HL-60 (cell line): ENCODE data around the gene GPR12.

Experiments
- DNase-seq, 2 experiments: peaks; one replicate each; pipeline ENCODE4 v3.0.0-alpha.2; 2010 to 2020; ENCODE audit warnings: low read depth in 1 of 2, low spot score in 1 of 2
- H3K27ac ChIP-seq: fragments of 250-450 bp; sonication (Bioruptor Pico); replicated peaks from 2 replicates; pipeline ENCODE4 v1.5.1; 2020; ENCODE audit warnings: mild to moderate bottlenecking, moderate library complexity
- H3K27me3 ChIP-seq: fragments of 250-450 bp; sonication (Bioruptor Pico); 2 replicates; pipeline ENCODE4 v1.5.1; 2021; ENCODE audit warnings: mild to moderate bottlenecking, moderate library complexity; ENCODE audit not compliant: insufficient read depth, poor library complexity, severe bottlenecking
- H3K4me3 ChIP-seq: replicated peaks from 2 replicates; pipeline ENCODE4 v1.5.1; 2011; ENCODE audit warnings: mild to moderate bottlenecking, control low read depth, low read length; ENCODE audit not compliant: insufficient read depth
- GABPA ChIP-seq: IDR thresholded peaks from 2 replicates; pipeline ENCODE4 v1.6.1; 2012; ENCODE audit warnings: low read depth
- POLR2AphosphoS5 ChIP-seq: IDR thresholded peaks from 2 replicates; pipeline ENCODE4 v1.6.1; 2012; ENCODE audit warnings: low read depth
- SPI1 ChIP-seq: IDR thresholded peaks from 2 replicates; pipeline ENCODE4 v1.6.1; 2012; ENCODE audit warnings: low read depth, mild to moderate bottlenecking, borderline replicate concordance
- TF ChIP-seq, protein P1 (sequence below): IDR thresholded peaks from 2 replicates; pipeline ENCODE4 v1.6.1; 2012; ENCODE audit warnings: low read depth; ENCODE audit not compliant: insufficient replicate concordance
- TF ChIP-seq, protein P2 (sequence below): IDR thresholded peaks from one replicate; pipeline ENCODE4 v1.5.1; 2011; ENCODE audit warnings: low read length, control low read depth, inconsistent platforms; ENCODE audit not compliant: insufficient read depth

The GPR12 gene

DNA sequence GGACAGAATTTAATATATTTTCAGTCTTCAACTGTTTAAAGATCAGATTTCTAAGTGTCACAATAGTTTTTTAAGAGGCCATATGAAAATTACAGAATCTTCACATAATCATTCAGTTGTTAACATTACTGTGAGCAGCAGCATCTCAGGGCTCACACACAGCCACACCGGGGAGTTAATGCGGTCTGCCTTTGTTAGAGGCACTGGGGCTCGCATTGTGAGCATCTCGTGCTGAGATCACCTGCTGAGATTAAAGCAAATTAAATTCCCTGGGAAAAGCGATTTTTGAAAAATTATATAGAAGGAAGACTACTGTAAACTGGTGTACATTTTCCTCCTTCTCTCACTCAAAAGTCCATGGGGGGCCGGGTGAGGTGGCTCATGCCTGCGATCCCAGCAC is 16.6 kb downstream of the GPR12 start:
- no peak overlapping the region for H3K27ac ChIP-seq
- H3K4me3 ChIP-seq = no peak overlapping the region
- peaks cover 6% of the 10 kb centered on the region for H3K27me3 ChIP-seq
- DNase-seq = no peak
- TF ChIP-seq GABPA (no peak), POLR2AphosphoS5 (no peak), SPI1 (no peak)
- TF ChIP-seq, protein P1, sequence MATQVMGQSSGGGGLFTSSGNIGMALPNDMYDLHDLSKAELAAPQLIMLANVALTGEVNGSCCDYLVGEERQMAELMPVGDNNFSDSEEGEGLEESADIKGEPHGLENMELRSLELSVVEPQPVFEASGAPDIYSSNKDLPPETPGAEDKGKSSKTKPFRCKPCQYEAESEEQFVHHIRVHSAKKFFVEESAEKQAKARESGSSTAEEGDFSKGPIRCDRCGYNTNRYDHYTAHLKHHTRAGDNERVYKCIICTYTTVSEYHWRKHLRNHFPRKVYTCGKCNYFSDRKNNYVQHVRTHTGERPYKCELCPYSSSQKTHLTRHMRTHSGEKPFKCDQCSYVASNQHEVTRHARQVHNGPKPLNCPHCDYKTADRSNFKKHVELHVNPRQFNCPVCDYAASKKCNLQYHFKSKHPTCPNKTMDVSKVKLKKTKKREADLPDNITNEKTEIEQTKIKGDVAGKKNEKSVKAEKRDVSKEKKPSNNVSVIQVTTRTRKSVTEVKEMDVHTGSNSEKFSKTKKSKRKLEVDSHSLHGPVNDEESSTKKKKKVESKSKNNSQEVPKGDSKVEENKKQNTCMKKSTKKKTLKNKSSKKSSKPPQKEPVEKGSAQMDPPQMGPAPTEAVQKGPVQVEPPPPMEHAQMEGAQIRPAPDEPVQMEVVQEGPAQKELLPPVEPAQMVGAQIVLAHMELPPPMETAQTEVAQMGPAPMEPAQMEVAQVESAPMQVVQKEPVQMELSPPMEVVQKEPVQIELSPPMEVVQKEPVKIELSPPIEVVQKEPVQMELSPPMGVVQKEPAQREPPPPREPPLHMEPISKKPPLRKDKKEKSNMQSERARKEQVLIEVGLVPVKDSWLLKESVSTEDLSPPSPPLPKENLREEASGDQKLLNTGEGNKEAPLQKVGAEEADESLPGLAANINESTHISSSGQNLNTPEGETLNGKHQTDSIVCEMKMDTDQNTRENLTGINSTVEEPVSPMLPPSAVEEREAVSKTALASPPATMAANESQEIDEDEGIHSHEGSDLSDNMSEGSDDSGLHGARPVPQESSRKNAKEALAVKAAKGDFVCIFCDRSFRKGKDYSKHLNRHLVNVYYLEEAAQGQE = no peak
- TF ChIP-seq, protein P2, sequence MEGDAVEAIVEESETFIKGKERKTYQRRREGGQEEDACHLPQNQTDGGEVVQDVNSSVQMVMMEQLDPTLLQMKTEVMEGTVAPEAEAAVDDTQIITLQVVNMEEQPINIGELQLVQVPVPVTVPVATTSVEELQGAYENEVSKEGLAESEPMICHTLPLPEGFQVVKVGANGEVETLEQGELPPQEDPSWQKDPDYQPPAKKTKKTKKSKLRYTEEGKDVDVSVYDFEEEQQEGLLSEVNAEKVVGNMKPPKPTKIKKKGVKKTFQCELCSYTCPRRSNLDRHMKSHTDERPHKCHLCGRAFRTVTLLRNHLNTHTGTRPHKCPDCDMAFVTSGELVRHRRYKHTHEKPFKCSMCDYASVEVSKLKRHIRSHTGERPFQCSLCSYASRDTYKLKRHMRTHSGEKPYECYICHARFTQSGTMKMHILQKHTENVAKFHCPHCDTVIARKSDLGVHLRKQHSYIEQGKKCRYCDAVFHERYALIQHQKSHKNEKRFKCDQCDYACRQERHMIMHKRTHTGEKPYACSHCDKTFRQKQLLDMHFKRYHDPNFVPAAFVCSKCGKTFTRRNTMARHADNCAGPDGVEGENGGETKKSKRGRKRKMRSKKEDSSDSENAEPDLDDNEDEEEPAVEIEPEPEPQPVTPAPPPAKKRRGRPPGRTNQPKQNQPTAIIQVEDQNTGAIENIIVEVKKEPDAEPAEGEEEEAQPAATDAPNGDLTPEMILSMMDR = no peak

DNA sequence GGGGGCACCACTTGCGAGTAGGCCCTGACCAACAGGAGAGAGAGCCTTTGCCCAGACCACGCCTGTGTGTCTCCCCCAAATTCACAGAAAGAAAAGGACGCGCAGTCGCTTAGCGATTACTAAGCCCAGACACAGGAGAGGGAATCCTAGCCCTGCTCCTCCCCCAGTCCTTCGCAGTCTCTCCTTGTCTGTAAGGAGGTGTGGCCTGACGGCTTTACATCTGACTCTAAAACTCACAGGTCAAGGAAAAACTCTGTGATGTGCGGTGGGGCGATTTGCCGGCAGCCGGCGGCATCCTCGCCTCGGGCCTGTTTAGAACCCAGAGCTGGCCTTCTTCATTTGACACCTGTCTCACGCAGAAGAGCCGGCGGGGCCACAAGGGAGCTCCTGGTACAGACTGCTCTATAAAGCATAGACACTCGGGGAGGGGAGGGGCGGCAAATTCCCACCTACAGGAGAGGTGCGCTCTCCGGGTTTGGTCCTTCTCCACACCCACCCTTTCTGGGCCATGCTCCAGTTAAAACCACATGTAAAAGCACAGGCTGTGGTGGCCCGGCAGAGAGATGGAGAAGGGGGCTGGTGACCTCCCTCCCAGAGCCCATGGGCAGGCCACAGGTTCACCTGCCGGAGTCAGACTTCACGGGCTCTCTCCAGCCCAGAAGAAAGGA is 17.8 kb downstream of the GPR12 start:
- H3K27ac ChIP-seq = no peak overlapping the region
- DNase-seq = no peak
- no peak overlapping the region for H3K4me3 ChIP-seq
- H3K27me3 ChIP-seq = peaks cover 3% of the 10 kb centered on the region
- TF ChIP-seq, protein P1 = no peak
- TF ChIP-seq SPI1 (no peak), POLR2AphosphoS5 (no peak), GABPA (no peak)
- TF ChIP-seq, protein P2 = no peak

DNA sequence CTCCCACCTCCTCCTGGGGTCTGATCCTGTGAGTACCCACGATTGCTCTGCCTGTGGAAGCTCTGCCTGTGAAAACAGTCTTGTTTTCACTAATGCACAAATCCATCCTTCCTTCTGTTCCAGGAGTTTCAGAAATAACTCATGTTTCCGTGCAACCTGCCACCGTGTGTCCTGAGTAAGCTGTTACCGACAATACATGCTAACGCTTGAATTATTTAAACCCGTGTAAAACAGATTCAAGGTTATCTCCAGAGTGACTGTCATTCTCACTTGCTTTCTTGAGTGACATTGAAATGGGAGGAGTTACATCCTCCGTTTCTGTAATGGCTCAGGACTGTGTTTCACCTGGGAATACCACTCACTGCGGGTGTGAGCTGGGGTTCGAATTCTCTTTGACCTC is 24.9 kb downstream of the GPR12 start:
- no peak overlapping the region for H3K4me3 ChIP-seq
- H3K27me3 ChIP-seq = no peaks in the 10 kb centered on the region
- H3K27ac ChIP-seq = no peak overlapping the region
- no peak for TF ChIP-seq GABPA
- no peak for DNase-seq

DNA sequence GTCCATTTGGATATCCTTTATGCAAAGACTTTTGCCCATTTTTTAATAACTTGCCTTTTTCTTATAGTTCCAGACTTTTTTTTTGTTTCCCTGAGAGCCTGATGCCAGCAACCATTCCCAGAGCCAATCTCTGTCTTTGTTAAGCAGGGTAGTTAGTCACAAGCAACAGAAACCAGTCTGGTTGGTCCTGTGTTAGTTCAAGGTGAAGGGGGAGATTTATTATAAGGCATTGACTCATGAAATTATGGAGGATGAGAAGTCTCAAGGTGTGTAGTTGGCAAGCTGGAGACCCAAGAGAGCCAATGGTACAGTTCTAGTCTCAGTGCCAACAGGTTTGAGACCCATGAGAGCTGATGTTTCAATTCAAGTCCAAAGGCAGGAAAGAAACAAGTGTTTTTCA is 33.0 kb downstream of the GPR12 start:
- H3K4me3 ChIP-seq = no peak overlapping the region
- TF ChIP-seq SPI1 (no peak), GABPA (no peak), POLR2AphosphoS5 (no peak)
- TF ChIP-seq, protein P2 = no peak
- no peak for DNase-seq

More for the DNA sequence above, 33.0 kb downstream of the GPR12 start:
- Histone ChIP-seq H3K27ac (no peak overlapping the region), H3K27me3 (no peaks in the 10 kb centered on the region)
